A673 (cell line): ENCODE results near the gene PARD6A.

ENCODE experiments used
- EZH2 ChIP-seq: fragments of 200-600 bp; sonication (generic); IDR thresholded peaks from 2 replicates; pipeline ENCODE4 v1.6.1; 2017; ENCODE audit warnings: borderline replicate concordance, low read depth, mild to moderate bottlenecking, mixed read lengths, antibody characterized with exemption, low read length; ENCODE audit not compliant: poor library complexity, severe bottlenecking
- TF ChIP-seq, protein P1 (sequence below): fragments of 300-800, 200-600 bp; sonication (generic); conservative IDR thresholded peaks from 2 replicates; pipeline ENCODE4 v1.5.1; 2017; ENCODE audit warnings: low read depth, mild to moderate bottlenecking, antibody characterized with exemption, low read length, moderate library complexity, mixed read lengths

DNA sequence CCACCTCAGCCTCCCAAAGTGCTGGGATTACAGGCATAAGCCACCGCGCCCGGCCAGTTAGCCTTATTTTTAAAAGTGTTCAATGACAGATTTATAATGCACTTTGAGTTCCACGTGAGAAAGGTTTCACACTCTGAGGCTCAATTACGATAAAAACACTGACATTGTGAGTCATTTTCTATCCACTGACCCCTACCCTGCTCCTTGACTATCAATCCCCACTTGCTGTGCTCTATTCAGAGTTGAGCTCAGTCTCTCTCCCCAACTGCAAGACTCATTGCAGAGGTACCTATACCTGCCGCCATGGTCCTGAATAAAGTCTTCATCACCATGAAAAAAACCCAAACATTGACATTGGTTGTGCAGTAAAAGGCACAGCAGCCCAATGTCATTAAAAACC lies 49.8 kb downstream of the PARD6A start:
- TF ChIP-seq, protein P1, sequence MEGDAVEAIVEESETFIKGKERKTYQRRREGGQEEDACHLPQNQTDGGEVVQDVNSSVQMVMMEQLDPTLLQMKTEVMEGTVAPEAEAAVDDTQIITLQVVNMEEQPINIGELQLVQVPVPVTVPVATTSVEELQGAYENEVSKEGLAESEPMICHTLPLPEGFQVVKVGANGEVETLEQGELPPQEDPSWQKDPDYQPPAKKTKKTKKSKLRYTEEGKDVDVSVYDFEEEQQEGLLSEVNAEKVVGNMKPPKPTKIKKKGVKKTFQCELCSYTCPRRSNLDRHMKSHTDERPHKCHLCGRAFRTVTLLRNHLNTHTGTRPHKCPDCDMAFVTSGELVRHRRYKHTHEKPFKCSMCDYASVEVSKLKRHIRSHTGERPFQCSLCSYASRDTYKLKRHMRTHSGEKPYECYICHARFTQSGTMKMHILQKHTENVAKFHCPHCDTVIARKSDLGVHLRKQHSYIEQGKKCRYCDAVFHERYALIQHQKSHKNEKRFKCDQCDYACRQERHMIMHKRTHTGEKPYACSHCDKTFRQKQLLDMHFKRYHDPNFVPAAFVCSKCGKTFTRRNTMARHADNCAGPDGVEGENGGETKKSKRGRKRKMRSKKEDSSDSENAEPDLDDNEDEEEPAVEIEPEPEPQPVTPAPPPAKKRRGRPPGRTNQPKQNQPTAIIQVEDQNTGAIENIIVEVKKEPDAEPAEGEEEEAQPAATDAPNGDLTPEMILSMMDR = no peak
- no peak for TF ChIP-seq EZH2
